ENCODE measurements around the gene PABPC3.

DNA sequence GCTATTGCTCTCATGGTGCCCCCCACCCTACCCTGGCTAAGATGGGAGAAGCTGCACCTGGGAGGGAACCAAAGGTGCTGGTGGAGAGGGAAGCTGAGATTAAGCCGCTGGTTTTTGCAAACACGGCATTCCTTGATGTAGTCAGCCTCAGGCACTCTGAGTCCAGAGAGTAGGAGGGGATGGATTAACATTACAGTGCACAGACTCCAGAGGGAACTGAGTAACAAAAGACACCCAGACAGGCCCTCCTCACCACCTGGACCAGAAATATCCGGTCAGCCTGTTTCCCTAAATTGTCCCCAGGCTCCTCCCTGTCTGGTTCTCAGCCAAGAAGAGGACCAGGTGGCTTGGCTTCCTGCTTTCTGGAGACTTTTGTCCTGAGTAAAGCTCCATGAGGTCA is 28.9 kb upstream of the PABPC3 start:
- TF ChIP-seq, protein P1, sequence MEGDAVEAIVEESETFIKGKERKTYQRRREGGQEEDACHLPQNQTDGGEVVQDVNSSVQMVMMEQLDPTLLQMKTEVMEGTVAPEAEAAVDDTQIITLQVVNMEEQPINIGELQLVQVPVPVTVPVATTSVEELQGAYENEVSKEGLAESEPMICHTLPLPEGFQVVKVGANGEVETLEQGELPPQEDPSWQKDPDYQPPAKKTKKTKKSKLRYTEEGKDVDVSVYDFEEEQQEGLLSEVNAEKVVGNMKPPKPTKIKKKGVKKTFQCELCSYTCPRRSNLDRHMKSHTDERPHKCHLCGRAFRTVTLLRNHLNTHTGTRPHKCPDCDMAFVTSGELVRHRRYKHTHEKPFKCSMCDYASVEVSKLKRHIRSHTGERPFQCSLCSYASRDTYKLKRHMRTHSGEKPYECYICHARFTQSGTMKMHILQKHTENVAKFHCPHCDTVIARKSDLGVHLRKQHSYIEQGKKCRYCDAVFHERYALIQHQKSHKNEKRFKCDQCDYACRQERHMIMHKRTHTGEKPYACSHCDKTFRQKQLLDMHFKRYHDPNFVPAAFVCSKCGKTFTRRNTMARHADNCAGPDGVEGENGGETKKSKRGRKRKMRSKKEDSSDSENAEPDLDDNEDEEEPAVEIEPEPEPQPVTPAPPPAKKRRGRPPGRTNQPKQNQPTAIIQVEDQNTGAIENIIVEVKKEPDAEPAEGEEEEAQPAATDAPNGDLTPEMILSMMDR (conservative IDR thresholded peaks at IDR 0.05; ENCODE audit: low read length), result no peak
- no peak for TF ChIP-seq EZH2phosphoT487 (IDR thresholded peaks at IDR 0.05; ENCODE audit: borderline replicate concordance, low read depth, low read length)
